ENCODE measurements around the gene OR52I2. TPM values are rescaled to one million over a fixed set of nuclear protein-coding genes. Genes with fewer than 3 reads are reported as not detected.

OR52I2 gene
- polyA plus RNA-seq (2013, experiment 1 of 2; ENCODE audit: insufficient read length), result not detected
- polyA plus RNA-seq (2013, experiment 2 of 2; ENCODE audit: insufficient read length), result not detected

DNA sequence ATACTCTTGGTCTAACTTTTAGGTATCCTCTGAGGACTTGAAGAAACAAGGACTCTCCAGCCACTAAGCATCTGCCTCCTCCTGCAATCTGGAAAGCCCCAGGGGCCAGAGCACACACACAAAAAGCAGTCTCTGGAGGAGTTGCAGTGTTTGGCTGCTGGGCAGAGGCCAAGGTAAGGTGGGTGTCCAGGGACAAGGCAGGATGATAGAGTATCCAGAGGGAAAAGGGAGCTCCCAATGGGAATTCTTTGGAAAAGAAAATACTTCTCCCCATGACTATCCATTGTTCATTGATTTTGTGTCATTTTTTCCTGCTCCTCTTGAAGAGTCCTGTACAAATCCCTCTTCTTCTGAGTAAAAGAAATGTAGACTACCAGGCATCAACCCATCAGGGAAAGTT lies at the start of gene OR52I2:
Gene OR52I2, plus strand, starts transcription at position 301 of the 400 bp plus-strand sequence.
- no peak for DNase-seq

DNA sequence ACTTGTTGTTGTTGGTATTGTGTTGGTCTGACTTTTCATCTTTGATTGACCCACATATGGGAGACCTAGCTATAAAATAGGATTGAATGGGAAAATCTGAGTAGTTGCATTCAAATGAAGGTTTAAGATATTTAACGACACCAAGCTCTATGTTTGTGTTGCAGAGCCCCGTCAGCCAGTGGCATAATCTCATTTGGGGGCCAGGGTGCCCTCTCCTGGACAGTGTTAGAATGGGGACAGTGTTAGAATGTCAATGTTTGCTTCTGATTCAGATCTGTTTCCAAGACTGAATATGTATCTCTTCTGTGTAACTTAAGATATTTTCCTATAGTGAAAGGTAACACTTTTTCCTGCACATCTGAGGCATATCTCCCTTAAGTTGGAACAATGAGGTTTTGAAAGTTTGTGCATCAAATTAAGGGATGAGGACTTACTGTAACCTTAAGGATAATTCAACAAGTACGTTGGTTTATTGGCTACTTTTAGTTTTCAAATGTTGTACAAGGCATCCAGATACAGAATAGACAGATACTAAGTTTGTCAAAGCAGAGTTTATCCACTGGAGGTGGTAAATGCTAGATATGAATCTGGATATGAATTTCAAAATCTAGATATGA lies 41.8 kb upstream of the OR52I2 start:
- DNase-seq, result peak; percentile 34

DNA sequence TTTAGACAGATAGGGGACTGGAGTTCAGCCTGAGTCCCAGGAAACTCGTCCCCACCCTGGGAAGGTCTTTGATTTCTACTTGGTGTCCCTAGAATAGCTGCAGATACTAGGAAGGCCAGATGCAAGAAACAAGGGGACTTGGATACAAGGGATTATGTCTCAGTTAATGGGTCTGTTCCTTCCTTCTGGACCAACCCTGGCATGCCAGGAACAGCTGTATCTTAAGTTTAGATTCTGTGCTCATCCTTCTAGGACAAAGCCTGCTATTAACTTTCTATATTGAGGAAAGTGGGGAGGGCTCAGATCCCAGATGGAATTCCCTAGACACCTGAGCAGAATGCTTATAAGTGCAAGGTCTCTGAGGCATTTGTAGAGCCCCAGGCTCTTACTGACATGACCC lies 40.5 kb upstream of the OR52I2 start:
- DNase-seq, result no peak

DNA sequence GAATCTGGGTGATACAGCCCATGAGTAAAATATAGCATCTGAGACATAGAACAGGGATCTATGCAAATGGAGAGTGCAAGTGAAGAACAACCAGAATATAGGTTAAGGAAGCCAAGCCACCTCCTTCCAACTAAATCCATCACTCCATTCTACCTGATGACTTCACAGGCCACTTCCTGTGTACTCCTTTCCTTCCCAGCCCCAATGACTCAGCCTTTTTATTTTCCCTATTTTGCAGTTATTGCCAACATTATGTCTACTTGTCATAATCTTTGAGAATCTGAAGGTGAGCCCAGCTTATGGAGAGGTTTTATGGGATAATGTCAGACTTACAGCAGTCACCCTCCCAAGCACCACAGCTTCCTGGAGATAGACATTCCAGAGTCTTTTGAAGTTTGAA lies 38.0 kb upstream of the OR52I2 start:
- DNase-seq, result no peak

DNA sequence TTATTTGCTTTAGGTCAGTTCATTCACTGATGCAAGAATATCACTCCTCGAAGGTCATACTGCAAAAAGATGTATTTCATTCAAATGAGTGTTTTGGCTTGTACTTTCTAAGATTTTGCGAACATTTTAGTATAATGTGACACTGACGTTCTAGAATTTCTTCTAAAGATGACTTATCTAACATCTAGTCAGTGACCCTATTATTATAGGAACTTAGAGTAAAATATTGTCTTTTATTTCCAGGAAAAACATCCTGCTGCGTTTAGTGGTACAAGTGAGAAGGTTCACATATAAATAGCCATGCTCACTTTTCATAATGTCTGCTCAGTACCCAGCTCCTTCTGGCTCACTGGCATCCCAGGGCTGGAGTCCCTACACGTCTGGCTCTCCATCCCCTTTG lies 36.7 kb upstream of the OR52I2 start, which contains the start of gene OR52M1:
Gene OR52M1, plus strand, starts transcription at position 301 of the 400 bp plus-strand sequence. Its CDS starts 0 bp downstream, at position 301.
- DNase-seq, result no peak

DNA sequence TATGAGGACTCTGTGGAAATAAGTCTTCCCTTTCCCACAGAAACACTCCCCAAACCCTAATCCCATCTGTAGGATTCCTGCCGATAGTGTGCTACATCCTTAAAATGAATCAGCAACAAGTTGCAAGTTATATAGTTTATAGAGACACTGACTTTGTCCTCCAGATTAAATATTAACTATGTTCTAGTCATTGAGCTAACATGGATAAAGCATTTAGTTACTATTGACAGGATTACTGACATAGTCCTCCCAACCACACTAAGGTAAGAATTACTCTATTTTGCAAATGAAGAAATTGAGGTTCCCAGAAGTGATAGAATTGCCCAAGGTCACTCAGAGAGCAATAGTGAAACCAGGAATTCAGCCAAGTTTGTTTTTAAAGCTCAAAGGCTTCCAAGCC lies 34.7 kb upstream of the OR52I2 start:
- no peak for DNase-seq

DNA sequence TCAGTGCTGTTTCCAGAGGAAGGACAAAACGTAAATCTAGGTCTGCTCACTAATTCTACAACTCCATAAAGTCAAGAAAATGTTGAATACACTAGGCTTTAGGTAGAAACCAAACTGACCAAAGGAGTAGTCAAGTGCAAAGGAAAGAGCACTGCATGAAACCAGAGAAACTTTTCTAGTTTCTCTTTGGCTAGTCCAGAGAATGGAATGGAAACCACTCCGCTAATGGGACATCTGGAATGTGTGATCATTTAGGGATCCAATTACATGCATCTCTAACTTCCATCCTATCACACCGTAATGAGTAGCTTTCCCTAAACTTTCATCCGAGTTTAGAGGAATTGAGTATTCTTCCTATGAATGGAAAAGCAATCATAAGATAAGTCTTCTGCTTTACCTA lies 34.1 kb upstream of the OR52I2 start:
- no peak for DNase-seq

DNA sequence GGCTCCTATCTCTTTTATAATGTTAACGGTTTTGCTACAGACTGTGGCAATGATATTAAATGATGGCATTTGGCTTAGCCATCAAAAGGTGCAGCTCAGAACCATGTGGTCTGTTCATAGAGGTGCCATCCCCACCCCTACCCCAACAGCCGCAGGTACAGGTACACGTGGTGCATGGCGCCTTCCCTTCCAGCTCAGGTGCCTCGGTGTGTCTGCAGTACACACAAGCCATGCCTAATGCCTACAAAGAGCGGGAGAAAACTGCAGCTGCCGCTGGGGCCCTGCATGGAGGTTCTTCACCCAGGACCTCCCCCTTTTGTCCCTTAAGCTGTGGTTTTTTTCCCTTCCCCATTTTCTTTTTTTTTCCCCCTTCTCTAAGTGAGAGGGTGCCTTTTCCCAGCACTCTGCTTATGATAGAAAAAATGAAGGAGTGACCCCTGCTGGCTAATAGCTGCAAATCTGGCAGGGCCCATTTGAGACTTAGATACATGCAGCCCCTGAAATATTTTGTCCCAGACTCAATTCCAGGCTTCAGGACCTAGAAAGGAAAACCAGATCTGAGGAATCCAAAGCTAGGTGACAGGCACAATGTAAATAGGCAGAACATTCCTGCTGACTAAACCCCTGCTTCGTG lies 30.1 kb upstream of the OR52I2 start:
- no peak for DNase-seq

DNA sequence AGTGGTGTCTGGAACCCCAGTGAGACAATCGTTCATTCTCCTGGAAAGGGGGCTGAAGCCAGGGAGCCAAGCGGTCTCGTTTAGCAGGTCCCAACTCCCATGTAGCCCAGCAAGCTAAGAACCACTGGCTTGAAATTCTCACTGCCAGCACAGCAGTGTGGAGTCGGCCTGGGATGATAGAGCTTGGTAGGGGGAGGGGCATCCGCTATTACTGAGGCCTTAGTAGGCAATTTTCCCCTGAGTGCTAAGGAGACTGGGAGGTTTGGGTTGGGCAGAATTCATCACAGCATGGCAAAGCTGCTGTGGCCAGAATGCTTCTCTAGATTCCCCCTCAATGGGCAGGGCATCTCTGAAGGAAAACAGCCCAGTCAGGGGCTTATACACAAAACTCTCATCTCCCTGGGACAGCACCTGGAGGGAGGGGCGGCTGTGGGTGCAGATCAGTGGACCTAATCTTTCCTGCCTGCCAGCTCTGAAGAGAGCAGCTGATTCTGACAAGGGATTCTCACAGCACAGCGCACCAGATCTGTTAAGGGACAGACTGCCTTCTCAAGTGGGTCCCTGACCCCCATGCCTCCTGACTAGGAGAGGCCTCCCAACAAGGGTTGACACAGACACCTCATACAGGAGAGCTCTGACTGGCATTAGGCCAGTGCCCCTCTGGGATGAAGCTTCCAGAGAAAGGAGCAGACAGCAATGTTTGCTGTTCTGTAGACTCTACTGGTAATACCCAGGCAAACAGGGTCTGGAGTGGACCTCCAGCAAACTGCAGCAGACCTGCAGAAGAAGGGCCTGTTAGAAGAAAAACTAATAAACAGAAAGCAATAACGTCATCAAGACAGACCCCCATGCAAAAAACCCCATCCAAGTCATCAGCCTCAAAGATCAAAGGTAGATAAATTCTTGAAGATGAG lies 21.8 kb upstream of the OR52I2 start:
- no peak for DNase-seq

DNA sequence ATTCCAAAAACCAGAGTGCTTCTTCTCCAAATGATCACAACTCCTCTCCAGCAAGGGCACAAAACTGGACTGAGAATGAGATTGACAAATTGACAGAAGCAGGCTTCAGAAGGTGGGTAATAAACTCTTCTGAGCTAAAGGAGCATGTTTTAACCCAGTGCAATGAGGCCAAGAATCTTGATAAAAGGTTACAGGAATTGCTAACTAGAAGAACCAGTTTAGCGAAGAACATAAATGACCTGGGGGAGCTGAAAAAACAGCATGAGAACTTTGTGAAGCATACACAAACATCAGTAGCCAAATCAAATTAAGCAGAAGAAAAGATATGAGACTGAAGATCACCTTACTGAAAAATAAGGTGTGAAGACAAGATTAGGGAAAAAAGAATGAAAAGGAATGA lies 21.1 kb upstream of the OR52I2 start:
- DNase-seq, result no peak

DNA sequence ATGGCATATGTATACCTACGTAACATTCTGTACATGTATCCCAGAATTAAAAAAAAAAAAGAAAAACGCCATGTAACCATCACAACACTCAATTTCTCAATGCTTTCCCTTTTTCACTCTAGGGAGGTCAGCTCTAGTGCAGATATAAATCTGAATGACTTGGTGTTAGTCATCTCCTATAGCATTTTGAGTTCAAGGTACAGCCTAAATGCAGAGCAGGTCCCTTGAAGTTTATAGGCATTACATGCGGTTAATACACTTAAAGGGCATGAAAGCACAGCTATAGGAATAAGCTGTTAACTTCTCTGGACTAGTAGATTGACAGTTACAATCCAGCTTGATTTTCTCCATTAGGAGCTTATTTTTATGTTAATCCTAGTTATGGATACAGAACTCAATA lies 16.2 kb upstream of the OR52I2 start:
- DNase-seq, result no peak

DNA sequence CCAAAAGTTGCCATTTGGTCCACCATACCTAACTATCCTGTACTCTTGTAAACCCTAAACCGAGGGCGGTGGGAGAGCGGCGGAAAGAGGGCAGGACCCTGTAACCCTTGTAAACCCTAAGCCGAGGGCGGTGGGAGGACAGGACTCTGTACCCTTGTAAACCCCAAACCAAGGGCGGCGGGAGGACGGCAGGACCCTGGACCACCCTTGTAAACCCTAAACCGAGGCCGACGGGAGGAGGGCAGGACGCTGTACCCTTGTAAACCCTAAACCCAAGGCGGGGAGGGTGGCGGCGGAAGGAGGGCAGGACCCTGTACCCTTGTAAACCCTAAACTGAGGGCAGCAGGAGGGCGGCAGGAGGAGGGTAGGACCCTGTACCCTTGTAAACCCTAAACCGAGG lies 12.5 kb upstream of the OR52I2 start:
- DNase-seq, result no peak

DNA sequence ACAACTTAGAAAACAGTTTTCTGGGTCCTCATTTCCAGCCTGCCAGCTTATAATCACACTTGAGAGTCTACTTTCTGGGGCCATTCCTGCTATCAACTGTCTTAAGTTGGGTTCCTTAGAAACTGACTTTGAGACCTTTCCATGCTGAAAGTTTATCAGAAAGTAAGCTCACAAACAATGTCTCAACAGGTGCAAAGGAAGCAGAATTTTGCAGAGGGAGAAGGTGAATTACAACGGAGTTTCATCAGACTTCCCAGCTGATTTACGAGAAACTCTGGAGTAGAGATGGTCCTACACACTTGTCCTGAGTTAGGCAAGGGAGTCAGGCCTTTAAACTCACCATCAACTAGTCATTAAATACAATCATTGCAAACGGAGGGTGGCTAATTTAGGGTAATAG lies 4.7 kb upstream of the OR52I2 start:
- no peak for DNase-seq

DNA sequence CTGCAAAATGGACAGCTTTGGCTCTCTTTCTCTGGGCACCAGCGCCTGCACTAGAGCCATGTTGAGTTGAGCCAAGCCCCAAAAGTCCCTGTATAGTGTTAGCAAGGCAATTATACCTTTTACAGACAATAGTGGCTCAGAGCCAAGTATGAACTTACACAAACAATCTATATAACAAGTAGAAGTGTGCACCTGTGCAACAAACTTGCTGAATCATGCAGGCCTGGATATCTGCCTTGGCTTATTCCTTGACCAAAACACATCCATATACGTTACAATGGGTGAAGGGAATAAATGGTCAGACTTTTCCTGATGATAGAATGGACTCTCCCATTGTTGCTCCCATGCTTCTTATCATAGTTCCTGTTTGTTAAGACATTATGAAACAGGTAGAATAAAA lies 3.8 kb upstream of the OR52I2 start:
- DNase-seq, result no peak

DNA sequence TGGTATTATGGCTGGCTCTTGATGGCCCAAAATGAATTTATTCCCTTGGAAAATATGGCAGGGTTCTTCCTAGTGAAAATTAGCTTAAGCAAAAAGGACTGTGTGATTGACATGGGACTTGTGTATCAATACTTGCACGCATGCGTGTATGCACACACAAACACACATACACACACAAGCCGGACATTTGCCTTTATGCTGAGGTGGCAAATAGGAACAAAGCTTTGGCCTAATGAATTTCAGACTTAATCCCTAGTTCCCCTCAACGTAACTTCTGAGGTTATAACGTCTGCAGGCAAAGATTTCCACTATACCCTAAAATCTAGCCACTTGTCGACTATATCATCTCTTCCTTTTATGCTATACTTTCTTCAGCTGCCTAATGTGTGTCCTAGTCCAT lies 2.9 kb upstream of the OR52I2 start:
- no peak for DNase-seq

DNA sequence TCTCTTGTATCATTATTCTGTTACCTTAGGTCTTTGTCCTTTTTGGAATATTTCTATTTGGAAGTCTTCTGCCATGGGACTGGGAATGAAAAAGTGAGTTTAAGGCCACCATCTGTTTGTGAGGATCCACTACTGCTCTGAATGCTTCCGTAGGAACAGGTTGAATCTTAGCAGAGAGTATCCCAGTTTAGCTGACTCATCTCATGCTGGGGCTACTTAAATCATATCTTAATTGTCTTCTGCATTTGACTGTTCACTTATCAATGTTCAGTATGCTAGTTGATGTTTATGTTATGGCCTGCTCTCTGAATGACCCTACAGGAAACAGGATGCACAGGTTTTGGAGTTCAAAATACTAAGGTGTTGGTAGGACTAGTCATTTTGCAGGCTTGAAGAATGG lies 1.4 kb upstream of the OR52I2 start:
- no peak for DNase-seq

DNA sequence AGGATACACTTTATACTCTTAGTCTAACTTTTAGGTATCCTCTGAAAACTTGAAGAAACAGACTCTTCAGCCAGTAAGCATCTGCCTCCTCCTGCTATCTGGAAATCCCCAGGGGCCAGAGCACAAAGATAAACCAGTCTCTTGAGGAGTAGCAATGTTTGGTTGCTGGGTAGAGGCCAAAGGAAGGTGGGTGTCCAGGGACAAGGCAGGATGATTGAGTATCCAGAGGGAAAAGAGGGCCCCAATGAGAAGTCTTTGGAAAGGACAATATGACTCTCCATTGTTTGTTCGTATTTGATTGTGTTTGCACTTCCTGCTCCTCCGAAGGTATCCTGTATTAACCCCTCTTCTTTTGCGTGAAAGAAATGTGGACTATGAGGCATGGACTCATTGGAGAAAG lies 7.5 kb downstream of the OR52I2 start:
- no peak for DNase-seq

DNA sequence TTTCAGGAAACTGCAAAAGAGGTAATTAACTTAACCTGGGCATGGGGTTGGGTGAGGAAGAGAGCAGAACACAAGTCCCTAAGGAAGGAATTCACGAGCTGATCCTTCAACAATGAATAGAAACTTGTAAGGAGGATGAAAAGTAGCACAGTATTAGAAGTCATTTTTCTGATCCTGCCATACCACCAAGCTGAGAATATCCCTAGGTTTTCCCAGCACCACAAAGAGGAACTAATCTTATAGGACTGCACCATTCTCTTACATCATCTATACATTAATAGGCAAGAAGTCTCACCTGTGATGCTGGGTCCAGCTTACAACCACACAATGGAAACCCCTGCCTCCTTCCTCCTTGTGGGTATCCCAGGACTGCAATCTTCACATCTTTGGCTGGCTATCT lies 12.2 kb downstream of the OR52I2 start, which contains the start of gene OR52I1:
Gene OR52I1, plus strand, starts transcription at position 301 of the 400 bp plus-strand sequence. Its CDS starts 0 bp downstream, at position 301.
- no peak for DNase-seq

DNA sequence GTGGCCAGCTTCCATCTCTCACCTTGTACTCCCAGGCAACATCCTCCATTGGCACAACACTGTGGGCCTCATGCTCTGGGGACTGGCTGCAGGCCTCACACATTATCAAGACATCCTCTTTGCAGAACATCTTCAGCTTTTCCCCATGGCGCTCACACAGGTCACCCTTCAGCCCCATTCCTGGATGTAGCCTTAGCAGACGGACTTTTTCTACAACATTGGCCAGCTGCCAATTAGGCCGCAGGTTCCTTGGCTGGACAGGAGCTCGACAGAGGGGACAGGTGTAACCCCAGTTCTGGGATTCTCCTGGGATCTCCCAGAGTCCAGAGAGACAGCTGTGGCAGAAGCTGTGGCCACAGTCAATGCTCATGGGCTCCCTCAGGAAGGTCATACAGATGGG lies 23.5 kb downstream of the OR52I2 start:
- no peak for DNase-seq

DNA sequence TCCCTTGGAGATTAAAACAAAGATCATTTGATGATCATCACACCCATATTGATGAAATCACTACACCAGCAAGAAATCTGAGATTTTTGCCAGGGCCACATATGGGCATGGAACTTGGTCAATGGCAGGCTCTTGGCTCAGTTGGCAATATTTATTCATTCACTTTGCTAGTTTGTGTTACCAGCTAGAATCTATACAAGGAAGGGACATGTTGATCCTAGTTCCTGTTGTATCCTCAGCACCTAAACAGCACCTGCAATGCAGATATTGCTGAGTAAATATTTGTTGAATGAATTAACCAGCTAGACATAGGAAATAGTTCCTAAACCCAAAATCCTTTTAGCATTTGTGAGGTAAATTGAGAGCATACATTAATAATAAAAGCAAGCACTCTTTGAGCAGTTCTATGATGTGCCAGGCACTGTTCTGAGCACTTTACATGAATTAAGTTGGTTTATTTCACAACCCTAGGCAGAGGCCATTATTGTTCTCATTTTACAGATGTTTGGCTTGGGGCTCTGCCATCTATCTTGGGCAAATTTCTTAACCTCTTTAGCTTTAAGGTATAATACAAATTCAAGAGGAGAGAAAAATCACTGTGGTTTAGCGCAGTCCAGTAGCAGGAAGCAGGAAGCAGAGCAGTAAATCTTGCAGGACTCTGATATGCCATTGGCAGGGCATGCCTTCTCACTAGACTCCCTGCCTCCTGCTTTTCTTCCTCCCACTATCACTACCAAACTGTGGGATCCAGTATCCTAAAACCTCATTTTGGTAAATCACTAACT lies 24.9 kb downstream of the OR52I2 start:
- DNase-seq, result peak; percentile 4

DNA sequence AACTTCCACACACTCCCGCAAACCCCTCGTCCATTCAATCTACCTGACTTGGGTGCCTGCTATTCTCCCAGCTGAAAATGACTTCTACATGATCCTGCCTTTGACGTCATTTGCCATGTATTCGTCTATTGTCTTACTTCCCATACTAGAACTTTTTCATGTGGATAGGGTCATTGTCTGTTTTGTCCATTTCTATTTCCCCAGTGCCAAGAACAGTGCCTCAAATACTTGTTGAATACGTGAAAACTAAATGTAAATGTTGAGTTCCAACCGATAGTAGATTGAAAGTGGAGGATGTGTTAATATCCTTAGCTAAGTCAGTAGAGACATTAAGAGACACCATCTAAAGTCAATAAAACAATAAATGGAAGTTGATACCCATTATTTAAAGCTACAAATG lies 25.6 kb downstream of the OR52I2 start:
- DNase-seq, result no peak
